GM18870 (cell line): Measurements from ENCODE around the gene ETS2.

Experiments used
- ATAC-seq: cut with Tn5 transposase; IDR thresholded peaks from one replicate; pipeline ENCODE4 v1.9.1; 2021; ENCODE audit warnings: moderate library complexity; ENCODE audit not compliant: unreplicated experiment

Gene ETS2

GRCh38 chr21:38777015-38777414 is 28.7 kb upstream of the ETS2 start:
- ATAC-seq = no peak

- ATAC-seq = no peak
Observed at GRCh38 chr21:38777531-38777930, 28.2 kb upstream of the ETS2 start.

- ATAC-seq = peak; percentile 91
Observed at GRCh38 chr21:38780879-38781278, 24.9 kb upstream of the ETS2 start.

GRCh38 chr21:38784458-38785266 is 21.1 kb upstream of the ETS2 start:
- no peak for ATAC-seq

GRCh38 chr21:38785483-38785882 is 20.2 kb upstream of the ETS2 start:
- no peak for ATAC-seq

- ATAC-seq = no peak
Observed at GRCh38 chr21:38787016-38787415, 18.7 kb upstream of the ETS2 start.

GRCh38 chr21:38787461-38788274 is 18.1 kb upstream of the ETS2 start:
- no peak for ATAC-seq

- no peak for ATAC-seq
Observed at GRCh38 chr21:38788275-38788905, 17.3 kb upstream of the ETS2 start.

- ATAC-seq = no peak
Observed at GRCh38 chr21:38789275-38789674, 16.5 kb upstream of the ETS2 start.

- no peak for ATAC-seq
Observed at GRCh38 chr21:38790059-38790458, 15.7 kb upstream of the ETS2 start.

GRCh38 chr21:38790961-38791360 is 14.8 kb upstream of the ETS2 start:
- no peak for ATAC-seq

- no peak for ATAC-seq
Observed at GRCh38 chr21:38792676-38793459, 12.9 kb upstream of the ETS2 start.

- ATAC-seq = no peak
Observed at GRCh38 chr21:38793926-38794713, 11.6 kb upstream of the ETS2 start.

- ATAC-seq = no peak
Observed at GRCh38 chr21:38794978-38795377, 10.8 kb upstream of the ETS2 start.

GRCh38 chr21:38795475-38795874 is 10.3 kb upstream of the ETS2 start:
- ATAC-seq = no peak

- no peak for ATAC-seq
Observed at GRCh38 chr21:38796424-38796823, 9.3 kb upstream of the ETS2 start.

GRCh38 chr21:38797470-38797869 is 8.3 kb upstream of the ETS2 start:
- ATAC-seq = no peak

GRCh38 chr21:38798081-38798480 is 7.6 kb upstream of the ETS2 start:
- no peak for ATAC-seq

GRCh38 chr21:38798481-38798882 is 7.2 kb upstream of the ETS2 start:
- no peak for ATAC-seq
